DMS 273 treated with DMSO at 0.1 percent for 48 hours (cell line): ENCODE data around the gene BEND2.

Experiments
- DNase-seq: peaks from one replicate; lab custom pipeline; 2025; lab: John Stamatoyannopoulos, UW

Gene BEND2

DNA sequence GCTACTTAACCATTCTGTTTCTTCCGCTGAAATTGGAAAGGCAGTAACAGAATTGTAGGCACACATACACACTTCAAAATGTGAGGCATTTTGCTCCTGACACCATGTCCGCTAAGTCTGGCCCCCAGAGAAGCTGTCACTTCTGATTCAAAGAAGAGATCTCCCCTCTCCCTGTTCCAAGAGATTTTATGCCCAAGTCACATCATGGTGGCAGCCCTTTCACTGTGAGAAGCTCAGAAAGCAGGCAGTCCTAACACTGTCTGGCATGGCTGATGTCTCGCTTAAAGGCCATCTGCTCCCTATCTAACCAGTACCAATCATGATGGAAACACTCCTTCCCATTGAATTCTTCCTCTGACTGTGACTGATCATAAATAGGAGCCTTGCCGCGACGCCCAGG is 83.9 kb downstream of the BEND2 start:
- DNase-seq, result no peak

DNA sequence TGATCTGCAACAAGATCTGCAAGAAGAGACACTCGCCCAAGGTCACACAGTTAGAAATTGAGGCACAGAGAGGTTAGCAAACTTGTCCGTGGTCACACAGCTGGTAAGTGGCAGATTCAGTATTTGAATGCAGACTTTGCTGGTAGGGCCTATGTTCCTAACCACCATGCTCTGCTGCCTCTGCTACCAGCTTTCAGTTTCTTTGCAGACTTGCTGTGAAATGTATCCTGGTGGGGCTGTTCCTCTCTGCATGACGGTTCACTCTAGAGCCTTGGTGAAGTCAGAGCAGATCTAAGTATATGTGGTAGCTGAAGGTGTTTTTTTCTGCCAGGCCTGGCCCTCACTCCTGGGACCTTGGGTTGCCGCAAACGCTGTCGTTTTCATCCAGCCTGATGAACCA is 87.1 kb downstream of the BEND2 start:
- DNase-seq, result no peak

DNA sequence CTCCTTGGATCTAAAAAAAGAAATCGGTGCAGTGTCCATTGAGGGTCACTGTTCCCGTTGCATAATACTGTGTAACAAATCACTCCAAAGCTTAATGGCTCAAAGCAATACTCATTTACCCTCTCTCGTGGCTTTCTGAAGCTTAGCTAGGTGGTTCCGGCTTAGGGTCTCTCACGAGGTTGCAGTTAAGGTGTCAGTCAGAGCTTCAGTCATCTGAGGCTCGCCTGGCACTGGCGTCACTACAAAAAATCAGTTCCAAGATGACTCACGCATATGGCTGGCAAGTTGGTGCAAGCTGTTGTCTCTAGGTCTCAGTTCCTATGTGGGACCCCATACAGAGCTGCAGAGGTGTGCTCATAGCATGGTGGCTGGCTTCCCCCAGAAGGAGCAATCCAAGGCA is 91.0 kb downstream of the BEND2 start:
- no peak for DNase-seq

DNA sequence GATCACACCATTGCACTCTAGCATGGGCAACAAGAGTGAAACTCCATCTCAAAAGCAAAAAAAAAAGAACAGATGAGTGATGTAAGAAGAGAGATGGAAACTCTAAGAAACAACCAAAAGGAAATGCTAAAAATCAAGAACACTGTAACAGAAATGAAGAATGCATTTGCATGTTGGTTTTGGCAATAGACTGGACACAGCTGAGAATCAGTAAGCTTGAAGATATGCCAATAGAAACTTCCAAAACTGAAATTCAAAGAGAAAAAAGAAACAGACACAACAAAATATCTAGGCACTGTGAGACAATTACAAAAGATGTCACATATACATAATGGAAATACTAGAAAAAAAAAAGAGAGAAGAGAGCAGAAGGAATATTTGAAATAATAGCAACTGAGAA is 93.7 kb downstream of the BEND2 start:
- no peak for DNase-seq

DNA sequence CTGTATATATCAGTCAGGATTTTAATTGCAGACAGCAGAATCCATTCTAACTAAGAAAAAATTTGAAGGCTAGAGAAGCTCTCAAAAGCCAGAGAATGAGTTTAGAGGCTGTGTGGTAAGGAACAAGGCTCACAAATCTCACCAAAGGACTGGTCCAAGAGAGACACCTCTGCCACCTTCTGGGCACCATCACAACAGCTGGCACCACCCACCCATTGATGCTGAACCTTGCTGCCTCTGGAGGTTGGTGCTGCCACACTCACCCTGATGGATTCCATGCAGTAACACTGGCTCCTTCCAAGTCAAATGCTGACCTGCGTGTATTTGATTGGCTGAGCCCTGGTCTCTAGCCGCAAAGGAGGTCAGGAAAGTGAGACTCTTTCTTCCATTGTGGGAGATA is 100.8 kb downstream of the BEND2 start:
- DNase-seq, result no peak
